WTC11 (cell line): ENCODE data around the gene NUP62. TPM values are rescaled to one million over a fixed set of nuclear protein-coding genes. Genes with fewer than 3 reads are reported as not detected.
A peak's percentile ranks its signal among the peaks of the same experiment; 100 is the strongest.
"Not testable (repeated sequence)": the region's sequence is repeated elsewhere in the genome, so short reads cannot be mapped to it uniquely, and the experiment has no call there.

ENCODE experiments used
- ATAC-seq: fragments of 200-7000 bp; cut with Tn5 transposase; 2 replicates; pipeline ENCODE4 v1.10.0; 2021; ENCODE audit warnings: mild to moderate bottlenecking, moderate library complexity
- CTCF ChIA-PET: fragments of 300-600 bp; sonication (Branson Sonifier 250); formaldehyde crosslinking; loops from one replicate; lab custom pipeline; 2021; ENCODE audit warnings: antibody characterized with exemption; lab: Charles Lee
- POLR2A ChIA-PET: fragments of 350-600 bp; sonication (Branson Sonifier 250); formaldehyde crosslinking; loops from one replicate; lab custom pipeline; 2021; ENCODE audit warnings: antibody characterized with exemption; lab: Charles Lee
- DNase-seq: peaks from one replicate; pipeline ENCODE4 v3.0.0; 2021; ENCODE audit warnings: low spot score
- H3K27ac Mint-ChIP-seq: 2 replicates; pipeline ENCODE4 v1.8.0; 2021; ENCODE audit warnings: mixed read lengths
- H3K27me3 Mint-ChIP-seq: 2 replicates; pipeline ENCODE4 v1.8.0; 2021; ENCODE audit warnings: low read depth, mild to moderate bottlenecking, moderate library complexity, mixed read lengths
- H3K36me3 Mint-ChIP-seq: 2 replicates; pipeline ENCODE4 v1.8.0; 2021; ENCODE audit warnings: mixed read lengths
- H3K4me1 Mint-ChIP-seq: 2 replicates; pipeline ENCODE4 v1.8.0; 2022; ENCODE audit warnings: mixed read lengths
- H3K4me3 Mint-ChIP-seq: 2 replicates; pipeline ENCODE4 v1.8.0; 2021; ENCODE audit warnings: mild to moderate bottlenecking, moderate library complexity, mixed read lengths
- H3K9me3 Mint-ChIP-seq: 2 replicates; pipeline ENCODE4 v1.8.0; 2021; ENCODE audit warnings: mixed read lengths
- ELF4 ChIP-seq: sonication (generic); formaldehyde crosslinking; IDR thresholded peaks from 2 replicates; pipeline ENCODE4 v1.8.1; 2022; ENCODE audit warnings: low read depth, mild to moderate bottlenecking, moderate library complexity, missing genetic modification reagents
- ETV6 ChIP-seq: sonication (generic); formaldehyde crosslinking; IDR thresholded peaks from 2 replicates; pipeline ENCODE4 v1.8.1; 2022; ENCODE audit warnings: mild to moderate bottlenecking, missing genetic modification reagents
- GABPB1 ChIP-seq: sonication (generic); formaldehyde crosslinking; IDR thresholded peaks from 2 replicates; pipeline ENCODE4 v1.8.1; 2023; ENCODE audit warnings: mild to moderate bottlenecking, missing genetic modification reagents
- JAZF1 ChIP-seq: fragments of 250-450 bp; sonication (Bioruptor Pico); IDR thresholded peaks from 2 replicates; pipeline ENCODE4 v1.9.0; 2021; ENCODE audit warnings: moderate library complexity, mild to moderate bottlenecking, inconsistent platforms
- KAT7 ChIP-seq: sonication (generic); formaldehyde crosslinking; IDR thresholded peaks from 2 replicates; pipeline ENCODE4 v1.8.1; 2023; ENCODE audit warnings: missing genetic modification reagents, mild to moderate bottlenecking, borderline replicate concordance
- ZNF232 ChIP-seq: sonication (generic); formaldehyde crosslinking; IDR thresholded peaks from 2 replicates; pipeline ENCODE4 v1.8.0; 2022; ENCODE audit warnings: mild to moderate bottlenecking, missing genetic modification reagents
- ZNF396 ChIP-seq: fragments of 250-450 bp; sonication (Bioruptor Pico); IDR thresholded peaks from 2 replicates; pipeline ENCODE4 v1.8.0; 2021; ENCODE audit warnings: mild to moderate bottlenecking, moderate library complexity, borderline replicate concordance
- total RNA-seq: library from RNA; stranded (reverse); gene quantifications from 3 replicates; pipeline ENCODE4 v1.2.3, GENCODE V29; 2021
- TF ChIP-seq, protein P1 (sequence below): sonication (generic); formaldehyde crosslinking; conservative IDR thresholded peaks from 2 replicates; pipeline ENCODE4 v1.8.1; 2023; ENCODE audit warnings: mild to moderate bottlenecking, low read depth, missing genetic modification reagents, moderate library complexity
- TF ChIP-seq, protein P2 (sequence below): sonication (generic); formaldehyde crosslinking; IDR thresholded peaks from 2 replicates; pipeline ENCODE4 v1.8.0; 2023; ENCODE audit warnings: missing genetic modification reagents
- TF ChIP-seq, protein P3 (sequence below): sonication (generic); formaldehyde crosslinking; IDR thresholded peaks from 2 replicates; pipeline ENCODE4 v1.8.1; 2022; ENCODE audit warnings: missing genetic modification reagents, borderline replicate concordance
- TF ChIP-seq, protein P4 (sequence below): sonication (generic); formaldehyde crosslinking; IDR thresholded peaks from 2 replicates; pipeline ENCODE4 v1.8.0; 2022; ENCODE audit warnings: mild to moderate bottlenecking, missing genetic modification reagents
- TF ChIP-seq, protein P5 (sequence below): fragments of 200-600 bp; IDR thresholded peaks from 2 replicates; pipeline ENCODE4 v1.8.0; 2022; ENCODE audit warnings: antibody characterized with exemption

The NUP62 gene
- total RNA-seq, 1 experiment from 2014 or later, result 87.1 TPM

DNA sequence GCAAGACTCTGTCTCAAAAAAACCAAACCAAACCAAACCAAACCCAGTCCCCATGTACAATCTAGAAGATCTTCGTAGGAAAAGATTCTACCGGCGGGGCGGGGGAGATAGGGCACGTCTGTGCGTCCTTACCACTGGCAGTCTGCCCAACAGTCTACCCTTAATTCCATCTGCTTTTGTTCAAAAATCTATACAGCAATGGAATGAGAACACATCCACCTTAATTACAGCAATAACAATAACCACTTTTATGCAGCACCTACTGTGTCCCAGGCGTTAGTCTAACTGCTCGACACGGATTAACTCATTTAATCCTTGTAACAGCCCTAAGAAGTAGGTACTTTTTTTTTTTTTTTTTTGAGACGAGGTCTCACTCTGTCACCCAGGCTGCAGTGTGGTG is 2.8 kb downstream of the NUP62 start (continued):
- TF ChIP-seq, protein P1, sequence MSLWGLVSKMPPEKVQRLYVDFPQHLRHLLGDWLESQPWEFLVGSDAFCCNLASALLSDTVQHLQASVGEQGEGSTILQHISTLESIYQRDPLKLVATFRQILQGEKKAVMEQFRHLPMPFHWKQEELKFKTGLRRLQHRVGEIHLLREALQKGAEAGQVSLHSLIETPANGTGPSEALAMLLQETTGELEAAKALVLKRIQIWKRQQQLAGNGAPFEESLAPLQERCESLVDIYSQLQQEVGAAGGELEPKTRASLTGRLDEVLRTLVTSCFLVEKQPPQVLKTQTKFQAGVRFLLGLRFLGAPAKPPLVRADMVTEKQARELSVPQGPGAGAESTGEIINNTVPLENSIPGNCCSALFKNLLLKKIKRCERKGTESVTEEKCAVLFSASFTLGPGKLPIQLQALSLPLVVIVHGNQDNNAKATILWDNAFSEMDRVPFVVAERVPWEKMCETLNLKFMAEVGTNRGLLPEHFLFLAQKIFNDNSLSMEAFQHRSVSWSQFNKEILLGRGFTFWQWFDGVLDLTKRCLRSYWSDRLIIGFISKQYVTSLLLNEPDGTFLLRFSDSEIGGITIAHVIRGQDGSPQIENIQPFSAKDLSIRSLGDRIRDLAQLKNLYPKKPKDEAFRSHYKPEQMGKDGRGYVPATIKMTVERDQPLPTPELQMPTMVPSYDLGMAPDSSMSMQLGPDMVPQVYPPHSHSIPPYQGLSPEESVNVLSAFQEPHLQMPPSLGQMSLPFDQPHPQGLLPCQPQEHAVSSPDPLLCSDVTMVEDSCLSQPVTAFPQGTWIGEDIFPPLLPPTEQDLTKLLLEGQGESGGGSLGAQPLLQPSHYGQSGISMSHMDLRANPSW (CRISPR knock-in tag), result no peak
- TF ChIP-seq ZNF232 (no peak), ZNF396 (no peak)
- TF ChIP-seq, all 79 proteins: peak for 0

DNA sequence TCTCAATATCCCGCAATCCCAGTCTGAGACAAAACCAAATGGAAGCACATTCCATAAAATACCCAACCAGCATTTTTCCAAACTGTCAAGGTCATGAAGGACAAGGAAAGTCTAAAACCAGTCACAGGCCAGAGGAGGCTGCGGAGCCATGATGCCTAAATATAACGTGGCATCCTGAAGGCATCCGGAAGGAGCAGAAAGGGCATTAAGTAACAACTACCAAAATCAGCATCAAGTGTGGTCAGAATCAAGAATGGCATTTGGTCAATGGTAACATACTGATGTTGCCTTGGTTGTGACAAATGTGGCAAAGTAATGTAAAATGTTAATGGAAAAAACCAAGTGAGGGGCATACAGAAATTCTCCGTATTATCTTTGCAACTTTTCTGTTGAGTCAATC is 3.8 kb downstream of the NUP62 start:
- H3K36me3 Mint-ChIP-seq, result peaks cover 33% of the 10 kb centered on the region

DNA sequence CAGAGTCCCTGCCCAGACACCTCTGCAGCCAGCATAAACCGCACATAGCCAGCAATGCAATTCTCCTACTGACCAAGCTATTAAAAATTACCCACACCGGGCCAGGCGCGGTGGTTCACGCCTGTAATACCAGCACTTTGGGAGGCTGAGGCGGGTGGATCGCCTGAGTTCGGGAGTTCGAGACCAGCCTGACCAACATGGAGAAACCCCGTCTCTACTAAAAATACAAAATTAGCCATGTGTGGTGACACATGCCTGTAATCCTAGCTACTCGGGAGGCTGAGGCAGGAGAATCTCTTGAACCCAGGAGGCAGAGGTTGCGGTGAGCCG is 4.5 kb downstream of the NUP62 start:
- H3K9me3 Mint-ChIP-seq, H3K27me3 Mint-ChIP-seq, H3K27ac Mint-ChIP-seq, DNase-seq, H3K4me3 Mint-ChIP-seq, ATAC-seq: not testable (repeated sequence)
- Mint-ChIP-seq H3K36me3 (peaks cover 34% of the 10 kb centered on the region), H3K4me1 (peaks cover 41% of the 10 kb centered on the region)
- ChIA-PET POLR2A (interaction anchor here (0.5 to 0.6 kb wide), 2 partner anchors 31 to 57 kb away, joined by 4 to 7 read pairs; partner anchors contain the start of gene PNKP), CTCF (interaction anchor here (1.0 to 1.2 kb wide), 2 partner anchors 12 to 35 kb away, joined by 3 to 5 read pairs; no protein-coding TSS in a partner anchor)

More for the DNA sequence above, 3.8 kb downstream of the NUP62 start:
- Mint-ChIP-seq H3K27ac (peak overlapping the region; percentile 53), H3K4me1 (peaks cover 45% of the 10 kb centered on the region), H3K27me3 (peaks cover 4% of the 10 kb centered on the region; the same call in 1 of the 2 replicates), H3K4me3 (no peak overlapping the region), H3K9me3 (no peaks in the 10 kb centered on the region)
- no peak for DNase-seq
- TF ChIP-seq, protein P2, sequence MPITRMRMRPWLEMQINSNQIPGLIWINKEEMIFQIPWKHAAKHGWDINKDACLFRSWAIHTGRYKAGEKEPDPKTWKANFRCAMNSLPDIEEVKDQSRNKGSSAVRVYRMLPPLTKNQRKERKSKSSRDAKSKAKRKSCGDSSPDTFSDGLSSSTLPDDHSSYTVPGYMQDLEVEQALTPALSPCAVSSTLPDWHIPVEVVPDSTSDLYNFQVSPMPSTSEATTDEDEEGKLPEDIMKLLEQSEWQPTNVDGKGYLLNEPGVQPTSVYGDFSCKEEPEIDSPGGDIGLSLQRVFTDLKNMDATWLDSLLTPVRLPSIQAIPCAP, result no peak
- TF ChIP-seq JAZF1 (CRISPR knock-in tag), result no peak
- ChIA-PET POLR2A (no interaction called here), CTCF (interaction anchor here (1.2 kb wide), 1 partner anchor 35 kb away, joined by 5 read pairs; no protein-coding TSS in a partner anchor)
- no peak for ATAC-seq

DNA sequence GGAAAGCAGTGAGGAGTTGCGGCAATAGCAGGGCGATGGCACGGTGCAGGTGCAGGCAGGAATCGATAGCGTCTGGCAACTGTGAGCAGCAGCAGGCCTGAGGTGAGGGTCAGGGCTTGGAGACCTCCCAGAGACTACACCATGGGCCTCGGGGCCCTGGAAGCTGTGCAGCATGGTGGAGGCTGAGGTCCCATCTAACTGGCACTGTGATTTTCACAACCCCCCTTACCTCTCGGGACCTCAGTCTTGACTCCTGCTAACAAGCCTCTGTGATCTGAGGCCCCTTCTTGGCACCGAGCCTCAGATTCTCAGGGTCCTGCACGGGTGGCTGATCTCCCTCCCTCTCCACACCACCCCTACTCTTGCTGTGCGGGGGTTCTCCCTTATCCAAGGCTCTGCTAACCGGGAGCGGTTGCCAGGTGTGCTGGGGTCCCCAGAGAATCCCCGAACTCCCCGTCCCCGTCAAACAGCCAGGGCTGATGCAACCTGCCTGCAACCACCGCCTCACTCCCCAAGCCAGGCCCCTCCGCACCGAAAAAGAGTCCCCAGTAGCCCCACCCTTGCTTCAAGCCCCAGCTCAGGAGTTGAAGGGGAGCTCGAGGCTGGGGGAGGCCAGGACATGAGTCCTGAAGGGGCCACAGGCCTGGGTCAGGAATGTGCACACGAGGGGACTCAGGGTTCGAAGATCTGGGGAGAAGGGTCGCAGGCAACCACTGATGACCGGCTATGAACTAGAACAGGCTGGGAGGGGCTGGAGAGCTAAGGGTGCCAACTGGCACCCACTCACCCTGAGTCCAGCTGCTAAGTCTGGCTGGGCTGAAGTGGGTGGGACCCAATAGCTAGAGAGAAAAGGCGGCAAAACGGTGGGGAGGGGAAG is 5.1 kb downstream of the NUP62 start:
- ATAC-seq (no peak), DNase-seq (peak; percentile 36)
- Mint-ChIP-seq H3K36me3 (peaks cover 34% of the 10 kb centered on the region), H3K27me3 (peaks cover 4% of the 10 kb centered on the region; the same call in 1 of the 2 replicates), H3K4me3 (no peak overlapping the region), H3K4me1 (peaks cover 44% of the 10 kb centered on the region), H3K9me3 (no peaks in the 10 kb centered on the region), H3K27ac (0 out of 2 replicates have a peak overlapping the region, but pooled peaks have one; percentile 32)
- TF ChIP-seq KAT7 (CRISPR knock-in tag) (no peak), GABPB1 (CRISPR knock-in tag) (peak; percentile 78)
- POLR2A ChIA-PET, result interaction anchor here (0.5 to 0.6 kb wide), 2 partner anchors 30 to 56 kb away, joined by 4 to 7 read pairs; partner anchors contain the start of gene PNKP
- CTCF ChIA-PET, result interaction anchor here (1.0 to 1.2 kb wide), 2 partner anchors 12 to 34 kb away, joined by 3 to 5 read pairs; no protein-coding TSS in a partner anchor

DNA sequence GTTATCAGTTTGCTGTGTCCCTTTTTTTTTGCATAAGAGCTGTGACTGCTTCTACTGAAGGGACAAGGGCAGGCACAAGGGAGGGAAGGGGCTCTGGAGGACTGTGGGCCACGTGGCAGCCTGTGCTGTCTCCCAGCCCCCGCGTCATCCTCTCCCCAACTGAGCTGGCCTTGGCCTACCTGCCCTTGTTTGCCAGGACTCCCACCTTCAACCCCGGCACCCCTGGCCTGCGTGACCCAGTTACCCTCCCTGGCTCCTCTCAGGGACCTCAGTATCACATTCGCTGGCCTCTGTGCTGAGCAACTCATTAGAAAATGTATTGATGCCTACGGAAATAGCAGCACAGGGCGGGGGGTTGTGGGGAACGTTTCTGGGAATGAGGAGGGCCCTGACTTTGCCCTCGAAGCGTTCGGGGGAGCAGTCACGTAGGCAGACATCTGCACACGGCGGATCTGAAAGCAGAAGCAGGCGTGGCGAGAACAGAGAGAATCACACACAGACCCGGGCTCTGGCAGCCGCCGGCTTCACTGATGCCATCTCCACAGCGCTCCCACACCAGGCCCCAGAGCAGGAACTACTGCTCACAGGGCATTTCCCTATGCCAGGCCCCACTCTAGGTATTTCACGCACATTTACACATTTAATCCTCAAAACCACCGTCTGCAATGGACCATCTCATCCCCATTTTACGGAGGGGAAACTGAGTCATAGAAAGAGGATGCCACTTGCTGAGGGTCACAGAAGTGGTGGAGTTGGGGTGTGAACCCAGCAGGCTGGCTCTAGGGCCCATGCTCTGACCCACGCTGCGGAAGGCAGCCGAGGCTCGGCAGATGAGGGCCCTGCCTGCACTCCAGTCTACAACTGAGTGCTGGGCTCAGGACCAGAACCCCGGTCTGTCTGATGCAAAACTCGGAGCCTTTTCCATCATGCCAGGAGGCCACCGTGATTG is 6.0 kb downstream of the NUP62 start:
- H3K9me3 Mint-ChIP-seq, result no peaks in the 10 kb centered on the region
- H3K27ac Mint-ChIP-seq, result 0 out of 2 replicates have a peak overlapping the region, but pooled peaks have one; percentile 36
- H3K27me3 Mint-ChIP-seq, result no peaks in the 10 kb centered on the region
- ChIA-PET CTCF (no interaction called here), POLR2A (no interaction called here)
- DNase-seq (no peak), ATAC-seq (no peak)
- no peak overlapping the region for H3K4me3 Mint-ChIP-seq
- H3K4me1 Mint-ChIP-seq, result peaks cover 40% of the 10 kb centered on the region
- TF ChIP-seq, protein P3, sequence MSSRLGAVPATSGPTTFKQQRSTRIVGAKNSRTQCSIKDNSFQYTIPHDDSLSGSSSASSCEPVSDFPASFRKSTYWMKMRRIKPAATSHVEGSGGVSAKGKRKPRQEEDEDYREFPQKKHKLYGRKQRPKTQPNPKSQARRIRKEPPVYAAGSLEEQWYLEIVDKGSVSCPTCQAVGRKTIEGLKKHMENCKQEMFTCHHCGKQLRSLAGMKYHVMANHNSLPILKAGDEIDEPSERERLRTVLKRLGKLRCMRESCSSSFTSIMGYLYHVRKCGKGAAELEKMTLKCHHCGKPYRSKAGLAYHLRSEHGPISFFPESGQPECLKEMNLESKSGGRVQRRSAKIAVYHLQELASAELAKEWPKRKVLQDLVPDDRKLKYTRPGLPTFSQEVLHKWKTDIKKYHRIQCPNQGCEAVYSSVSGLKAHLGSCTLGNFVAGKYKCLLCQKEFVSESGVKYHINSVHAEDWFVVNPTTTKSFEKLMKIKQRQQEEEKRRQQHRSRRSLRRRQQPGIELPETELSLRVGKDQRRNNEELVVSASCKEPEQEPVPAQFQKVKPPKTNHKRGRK (CRISPR knock-in tag), result no peak
- no peak for TF ChIP-seq ELF4 (CRISPR knock-in tag)
- TF ChIP-seq, protein P4, sequence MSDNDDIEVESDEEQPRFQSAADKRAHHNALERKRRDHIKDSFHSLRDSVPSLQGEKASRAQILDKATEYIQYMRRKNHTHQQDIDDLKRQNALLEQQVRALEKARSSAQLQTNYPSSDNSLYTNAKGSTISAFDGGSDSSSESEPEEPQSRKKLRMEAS, result no peak
- TF ChIP-seq, protein P5, sequence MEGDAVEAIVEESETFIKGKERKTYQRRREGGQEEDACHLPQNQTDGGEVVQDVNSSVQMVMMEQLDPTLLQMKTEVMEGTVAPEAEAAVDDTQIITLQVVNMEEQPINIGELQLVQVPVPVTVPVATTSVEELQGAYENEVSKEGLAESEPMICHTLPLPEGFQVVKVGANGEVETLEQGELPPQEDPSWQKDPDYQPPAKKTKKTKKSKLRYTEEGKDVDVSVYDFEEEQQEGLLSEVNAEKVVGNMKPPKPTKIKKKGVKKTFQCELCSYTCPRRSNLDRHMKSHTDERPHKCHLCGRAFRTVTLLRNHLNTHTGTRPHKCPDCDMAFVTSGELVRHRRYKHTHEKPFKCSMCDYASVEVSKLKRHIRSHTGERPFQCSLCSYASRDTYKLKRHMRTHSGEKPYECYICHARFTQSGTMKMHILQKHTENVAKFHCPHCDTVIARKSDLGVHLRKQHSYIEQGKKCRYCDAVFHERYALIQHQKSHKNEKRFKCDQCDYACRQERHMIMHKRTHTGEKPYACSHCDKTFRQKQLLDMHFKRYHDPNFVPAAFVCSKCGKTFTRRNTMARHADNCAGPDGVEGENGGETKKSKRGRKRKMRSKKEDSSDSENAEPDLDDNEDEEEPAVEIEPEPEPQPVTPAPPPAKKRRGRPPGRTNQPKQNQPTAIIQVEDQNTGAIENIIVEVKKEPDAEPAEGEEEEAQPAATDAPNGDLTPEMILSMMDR, result no peak
- TF ChIP-seq ETV6 (CRISPR knock-in tag), result no peak
- TF ChIP-seq, all 79 proteins: peak for 0
- peaks cover 34% of the 10 kb centered on the region for H3K36me3 Mint-ChIP-seq
